SU-DHL-6 (cell line): ENCODE data around the gene TSPAN16.

ENCODE experiments used
- H2AFZ ChIP-seq: fragments of 200-600 bp; sonication (generic); 2 replicates; pipeline ENCODE4 v1.6.1; 2014; ENCODE audit warnings: low read depth, mild to moderate bottlenecking, moderate library complexity, mixed read lengths, antibody characterized with exemption, low read length; ENCODE audit not compliant: severe bottlenecking
- H3F3A ChIP-seq: fragments of 200-600 bp; shearing (Covaris generic); 2 replicates; pipeline ENCODE4 v1.6.0; 2016; ENCODE audit warnings: antibody characterized with exemption, mild to moderate bottlenecking; ENCODE audit not compliant: insufficient read depth
- H3K27ac ChIP-seq: fragments of 200-600 bp; sonication (generic); 2 replicates; pipeline ENCODE4 v1.5.1; 2016; ENCODE audit warnings: low read depth, mild to moderate bottlenecking, low read length, moderate library complexity, mixed read lengths
- H3K27me3 ChIP-seq: fragments of 200-600 bp; sonication (generic), shearing (Covaris generic); 2 replicates; pipeline ENCODE4 v1.6.0; 2014; ENCODE audit warnings: mild to moderate bottlenecking, low read length
- H3K36me3 ChIP-seq: fragments of 200-600 bp; sonication (generic); 2 replicates; pipeline ENCODE4 v1.6.1; 2014; ENCODE audit warnings: mild to moderate bottlenecking, low read length, mixed read lengths
- H3K4me2 ChIP-seq: fragments of 300-600, 200-600 bp; shearing (Covaris generic), sonication (generic); 2 replicates; pipeline ENCODE4 v1.6.0; 2014; ENCODE audit warnings: low read length, low read depth, mild to moderate bottlenecking; ENCODE audit not compliant: poor library complexity, severe bottlenecking
- H3K4me3 ChIP-seq: fragments of 200-600 bp; sonication (generic); 2 replicates; pipeline ENCODE4 v1.5.1; 2014; ENCODE audit warnings: antibody characterized with exemption, low read length, mild to moderate bottlenecking, mixed read lengths; ENCODE audit not compliant: insufficient read depth, poor library complexity, severe bottlenecking
- H3K79me2 ChIP-seq: fragments of 200-600 bp; sonication (generic); 2 replicates; pipeline ENCODE4 v1.6.1; 2014; ENCODE audit warnings: mild to moderate bottlenecking, low read length, moderate library complexity; ENCODE audit not compliant: insufficient read depth
- H3K9ac ChIP-seq: fragments of 200-600 bp; sonication (generic); 2 replicates; pipeline ENCODE4 v1.7.0; 2014; ENCODE audit warnings: mild to moderate bottlenecking, low read length
- H3K9me2 ChIP-seq: fragments of 200-600 bp; sonication (generic); replicated peaks from 2 replicates; pipeline ENCODE4 v1.6.1; 2014; ENCODE audit warnings: low read length; ENCODE audit not compliant: insufficient read depth
- H3K9me3 ChIP-seq: fragments of 200-600 bp; sonication (generic); 2 replicates; pipeline ENCODE4 v1.6.1; 2014; ENCODE audit warnings: low read length, mixed read lengths; ENCODE audit not compliant: insufficient read depth
- H4K20me1 ChIP-seq: fragments of 200-600 bp; sonication (generic); 2 replicates; pipeline ENCODE4 v1.6.1; 2014; ENCODE audit warnings: low read depth, mild to moderate bottlenecking, antibody characterized with exemption, low read length, moderate library complexity, mixed read lengths
- CTCF ChIP-seq: fragments of 200-600 bp; sonication (generic); IDR thresholded peaks from one replicate; pipeline ENCODE4 v1.5.1; 2017; ENCODE audit warnings: antibody characterized with exemption, mild to moderate bottlenecking, low read length, moderate library complexity; ENCODE audit not compliant: insufficient read depth, poor library complexity, severe bottlenecking
- EZH2phosphoT487 ChIP-seq: fragments of 200-600 bp; sonication (generic), shearing (Covaris generic); conservative IDR thresholded peaks from 2 replicates; pipeline ENCODE4 v1.6.1; 2018; ENCODE audit warnings: mild to moderate bottlenecking, antibody characterized with exemption, low read length, moderate library complexity, mixed read lengths

Gene TSPAN16

GRCh38 chr19:11251650-11252314 lies 44.2 kb upstream of the TSPAN16 start:
- H3K9me2 ChIP-seq, result no peaks in the 10 kb centered on the region
- H3K36me3 ChIP-seq, result no peaks in the 10 kb centered on the region
- no peaks in the 10 kb centered on the region for H3F3A ChIP-seq
- no peak overlapping the region for H3K27ac ChIP-seq
- H3K4me2 ChIP-seq, result no peak overlapping the region
- H3K9me3 ChIP-seq, result no peaks in the 10 kb centered on the region
- H3K4me3 ChIP-seq, result no peak overlapping the region
- H2AFZ ChIP-seq, result no peak overlapping the region
- TF ChIP-seq CTCF (no peak), EZH2phosphoT487 (no peak)
- no peak overlapping the region for H3K9ac ChIP-seq
- H3K27me3 ChIP-seq, result no peaks in the 10 kb centered on the region
- H4K20me1 ChIP-seq, result no peaks in the 10 kb centered on the region
- H3K79me2 ChIP-seq, result no peaks in the 10 kb centered on the region

- Histone ChIP-seq H3K9ac (no peak overlapping the region), H3F3A (no peaks in the 10 kb centered on the region), H3K27ac (no peak overlapping the region), H3K36me3 (no peaks in the 10 kb centered on the region), H3K27me3 (no peaks in the 10 kb centered on the region), H3K79me2 (no peaks in the 10 kb centered on the region), H3K9me2 (no peaks in the 10 kb centered on the region), H2AFZ (no peak overlapping the region), H3K4me3 (no peak overlapping the region), H3K4me2 (no peak overlapping the region), H3K9me3 (no peaks in the 10 kb centered on the region), H4K20me1 (no peaks in the 10 kb centered on the region)
- TF ChIP-seq EZH2phosphoT487 (no peak), CTCF (no peak)
Observed at GRCh38 chr19:11252665-11253355, 43.1 kb upstream of the TSPAN16 start.

GRCh38 chr19:11254666-11255065 lies 41.3 kb upstream of the TSPAN16 start:
- Histone ChIP-seq H3K36me3 (no peaks in the 10 kb centered on the region), H3K9me3 (no peaks in the 10 kb centered on the region), H3K79me2 (no peaks in the 10 kb centered on the region), H3K27me3 (no peaks in the 10 kb centered on the region), H3K4me2 (no peak overlapping the region), H4K20me1 (no peaks in the 10 kb centered on the region), H3K4me3 (no peak overlapping the region), H3F3A (no peaks in the 10 kb centered on the region), H3K9me2 (no peaks in the 10 kb centered on the region), H3K27ac (no peak overlapping the region), H3K9ac (no peak overlapping the region), H2AFZ (no peak overlapping the region)
- TF ChIP-seq CTCF (no peak), EZH2phosphoT487 (no peak)
